ENCODE measurements around the gene DUOX2.
"Not testable (repeated sequence)": the region's sequence is repeated elsewhere in the genome, so short reads cannot be mapped to it uniquely, and the experiment has no call there.

The DUOX2 gene

DNA sequence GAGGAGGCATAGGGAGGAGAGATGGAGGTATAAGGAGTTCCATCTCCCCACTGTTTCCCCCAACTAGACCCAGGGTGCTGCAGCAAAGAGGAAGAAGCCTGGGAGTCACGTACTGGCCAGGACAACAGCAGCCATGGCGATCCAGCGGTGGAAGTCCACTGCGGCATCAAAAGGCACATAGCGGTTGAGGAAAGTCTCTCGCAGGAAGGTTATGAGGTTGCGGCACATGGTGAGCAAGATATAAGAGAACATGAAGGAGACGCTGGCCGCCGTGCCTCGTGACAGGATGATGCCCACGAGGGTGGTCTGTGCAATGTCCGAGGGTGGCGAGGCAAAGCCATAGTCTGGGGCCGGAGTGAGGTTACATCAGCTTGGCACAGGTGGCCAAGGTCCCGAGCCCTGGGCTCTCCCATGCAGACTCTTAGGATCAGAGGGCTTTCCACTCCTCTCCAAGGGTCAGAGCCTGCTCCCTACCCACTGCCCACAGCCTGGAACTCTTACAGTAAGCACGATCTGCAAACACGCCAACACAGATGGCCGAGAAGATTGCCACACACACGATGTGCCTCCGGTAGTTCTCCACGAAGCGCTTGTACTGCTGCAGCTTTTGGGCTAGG is 14.3 kb downstream of the DUOX2 start:
- no peak for DNase-seq

DNA sequence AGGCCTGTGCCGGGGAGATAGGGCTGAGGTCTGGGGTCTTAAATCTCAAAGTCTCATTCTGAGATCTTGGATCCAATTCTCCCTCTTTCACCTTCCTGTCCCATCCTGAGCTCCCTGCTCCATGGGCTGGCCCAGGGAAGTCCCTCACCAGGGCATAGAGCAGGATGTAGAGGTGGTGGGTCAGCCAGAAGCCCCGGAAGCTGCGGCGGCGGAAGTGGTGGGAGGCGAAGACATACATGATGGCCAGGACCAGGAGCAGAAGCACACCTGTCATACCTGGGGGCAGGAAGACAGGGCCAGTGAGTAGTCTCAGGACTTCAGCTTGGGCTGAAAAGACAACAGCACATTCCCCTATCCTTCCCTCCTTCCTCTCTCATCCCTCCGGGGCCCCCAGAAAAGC is 16.5 kb downstream of the DUOX2 start:
- DNase-seq: no peak

DNA sequence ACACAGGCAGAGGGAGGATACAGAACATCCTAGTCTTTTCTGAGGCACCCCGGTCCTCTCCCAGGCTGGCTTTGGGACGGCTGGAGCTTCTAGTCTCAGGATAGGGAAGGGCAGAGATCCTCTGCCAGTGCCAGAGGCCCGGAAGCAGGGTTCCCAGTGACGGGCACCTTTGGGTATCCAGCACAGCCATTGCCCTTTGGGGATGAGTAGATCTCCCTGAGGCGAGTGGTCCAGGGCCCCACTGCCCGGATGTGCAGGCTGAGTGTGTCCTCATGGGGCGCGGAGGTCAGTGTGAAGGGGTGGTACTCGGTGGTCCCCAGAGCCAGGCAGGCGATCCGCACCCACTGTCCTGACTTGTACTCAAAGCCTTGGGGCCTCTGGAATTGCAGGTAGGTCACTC is 18.3 kb downstream of the DUOX2 start:
- DNase-seq: no peak

DNA sequence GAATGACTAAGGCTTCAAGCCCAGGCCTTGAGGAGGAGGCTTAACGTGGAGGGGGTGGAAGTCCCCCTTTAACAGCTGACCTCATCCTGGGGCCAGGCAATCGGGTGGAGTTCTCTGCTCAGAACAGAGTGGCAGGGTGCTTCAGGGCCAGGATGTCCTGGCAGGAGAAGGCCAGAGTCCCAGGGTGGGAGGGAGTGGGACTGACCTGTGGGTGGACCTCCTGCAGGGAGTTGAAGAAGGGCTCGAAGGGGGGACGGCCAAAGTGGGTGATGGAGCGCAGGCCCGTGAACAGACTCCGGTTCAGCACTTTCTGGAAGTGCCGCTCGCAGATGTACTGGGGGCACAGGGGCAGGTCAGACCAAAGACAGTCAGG is 19.6 kb downstream of the DUOX2 start:
- no peak for DNase-seq

DNA sequence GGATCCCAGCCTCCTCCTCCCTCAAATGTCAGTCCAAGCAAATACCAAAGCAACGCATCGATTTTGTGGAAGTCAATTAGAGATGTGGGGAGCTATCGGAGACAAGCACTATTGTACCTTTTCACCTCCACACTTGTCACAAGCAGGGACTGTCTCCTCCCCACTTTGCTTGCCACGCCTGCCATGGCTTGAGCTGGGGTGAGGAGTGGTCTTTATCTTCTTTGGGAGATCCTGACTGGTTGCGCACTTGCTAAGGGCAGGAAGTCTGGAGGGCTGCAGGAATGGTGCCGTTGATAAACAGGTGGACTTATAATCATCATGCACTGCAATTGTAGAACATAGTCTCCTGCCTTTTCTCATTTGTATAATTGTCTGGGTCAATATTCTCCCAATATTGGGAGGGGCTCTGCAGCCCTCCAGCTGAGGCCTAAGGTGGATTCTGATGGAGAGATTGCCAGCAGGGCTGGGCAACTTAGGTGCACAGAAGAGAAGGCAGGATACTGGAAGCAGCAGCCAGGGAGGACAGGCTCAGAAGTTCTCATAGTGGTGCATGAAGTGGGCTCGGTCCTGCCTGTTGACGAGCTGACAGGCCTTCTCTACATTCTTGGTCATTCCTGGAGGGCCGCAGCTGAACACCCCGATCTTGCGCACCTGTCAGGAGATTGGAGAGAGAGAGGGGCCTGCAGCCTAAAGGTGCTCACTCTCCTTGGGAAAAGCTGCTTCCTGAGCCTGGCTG is 20.2 kb downstream of the DUOX2 start:
- no peak for DNase-seq

DNA sequence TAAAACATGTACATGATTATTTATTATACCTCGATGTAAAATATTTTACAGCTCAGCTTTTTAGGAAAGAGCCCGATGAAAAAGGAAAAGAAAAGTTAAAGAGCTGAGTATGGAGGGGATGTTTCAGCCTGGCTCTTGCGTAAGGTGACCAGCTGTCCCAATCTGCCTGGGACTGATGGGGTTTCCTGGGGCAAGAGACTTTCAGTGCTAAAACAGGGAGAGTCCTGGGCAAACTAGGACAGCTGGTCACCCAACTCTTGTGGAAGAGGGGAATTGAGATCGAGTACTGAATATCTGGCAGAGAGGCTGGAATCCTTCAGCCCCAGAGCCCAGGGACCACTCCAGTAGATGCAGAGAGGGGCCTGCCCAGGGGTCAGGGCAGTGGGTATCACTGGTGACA is 21.0 kb downstream of the DUOX2 start:
- DNase-seq: no peak

DNA sequence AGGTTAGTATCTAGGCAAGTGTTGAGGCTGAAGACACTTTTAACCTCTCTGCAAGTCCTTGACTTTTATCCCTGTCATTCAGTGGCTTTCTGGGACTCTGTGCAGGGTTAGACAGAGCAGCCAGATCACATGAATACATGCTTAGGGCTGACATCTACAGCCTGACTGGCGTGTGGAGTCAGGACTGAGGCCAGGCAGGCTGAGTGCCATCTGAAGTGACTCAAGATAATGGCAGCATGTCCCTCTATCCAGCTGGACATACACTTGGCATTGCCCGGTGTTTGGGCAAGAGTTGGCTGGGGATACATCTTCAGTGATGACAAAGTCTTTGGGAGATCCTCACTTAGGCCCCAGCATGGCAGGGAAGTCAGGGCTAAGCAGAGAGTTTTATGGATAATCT is 22.4 kb downstream of the DUOX2 start:
- no peak for DNase-seq

DNA sequence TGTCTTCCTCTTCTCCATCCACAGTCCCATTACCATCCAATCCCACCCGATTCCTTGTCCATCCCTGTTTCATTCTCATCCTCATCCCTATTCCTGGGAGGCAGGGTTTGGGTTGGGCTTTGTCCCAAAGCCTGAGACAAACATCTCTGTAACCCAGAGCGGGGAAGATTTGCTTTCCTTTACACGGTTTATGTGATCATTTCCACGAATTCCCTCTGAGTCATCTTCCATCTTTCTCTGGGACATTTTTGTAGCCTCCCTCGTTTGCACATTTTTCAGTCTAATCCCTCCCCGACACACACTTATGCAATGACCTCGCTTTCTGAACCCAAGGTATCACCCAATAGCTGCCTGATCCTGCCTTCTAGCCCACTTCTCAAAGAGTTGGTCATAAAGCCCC is 22.8 kb downstream of the DUOX2 start:
- DNase-seq: no peak

DNA sequence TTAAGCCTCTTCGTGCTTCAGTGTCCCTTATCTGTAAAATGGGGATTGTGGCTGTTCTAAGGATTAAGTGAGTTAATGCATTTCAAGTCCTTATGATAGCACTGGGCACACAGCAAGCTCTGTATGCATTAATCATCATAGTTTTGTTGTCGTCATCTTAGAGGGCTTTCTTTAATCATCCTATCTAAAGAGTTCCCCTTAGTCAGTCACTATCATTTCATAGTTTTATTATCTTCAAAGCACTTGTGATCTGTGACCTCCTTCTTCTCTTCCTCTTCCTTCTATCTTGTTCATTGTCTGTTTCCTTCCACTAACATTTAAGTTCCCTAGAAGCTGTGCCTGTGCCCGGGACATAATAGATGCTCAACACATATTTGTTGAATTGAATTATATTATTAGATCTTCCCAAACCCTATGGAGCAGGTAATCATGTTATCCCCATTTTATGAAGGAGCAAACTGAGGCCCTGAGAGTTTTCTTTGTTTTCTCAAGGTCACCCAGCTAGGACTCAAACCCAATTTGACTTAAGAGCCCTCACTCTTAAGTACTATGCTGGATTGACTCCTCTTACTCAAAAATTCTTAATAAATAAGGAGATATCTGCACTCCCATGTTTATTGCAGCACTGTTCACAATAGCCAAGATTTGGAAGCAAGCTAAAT is 24.1 kb downstream of the DUOX2 start:
- no peak for DNase-seq

DNA sequence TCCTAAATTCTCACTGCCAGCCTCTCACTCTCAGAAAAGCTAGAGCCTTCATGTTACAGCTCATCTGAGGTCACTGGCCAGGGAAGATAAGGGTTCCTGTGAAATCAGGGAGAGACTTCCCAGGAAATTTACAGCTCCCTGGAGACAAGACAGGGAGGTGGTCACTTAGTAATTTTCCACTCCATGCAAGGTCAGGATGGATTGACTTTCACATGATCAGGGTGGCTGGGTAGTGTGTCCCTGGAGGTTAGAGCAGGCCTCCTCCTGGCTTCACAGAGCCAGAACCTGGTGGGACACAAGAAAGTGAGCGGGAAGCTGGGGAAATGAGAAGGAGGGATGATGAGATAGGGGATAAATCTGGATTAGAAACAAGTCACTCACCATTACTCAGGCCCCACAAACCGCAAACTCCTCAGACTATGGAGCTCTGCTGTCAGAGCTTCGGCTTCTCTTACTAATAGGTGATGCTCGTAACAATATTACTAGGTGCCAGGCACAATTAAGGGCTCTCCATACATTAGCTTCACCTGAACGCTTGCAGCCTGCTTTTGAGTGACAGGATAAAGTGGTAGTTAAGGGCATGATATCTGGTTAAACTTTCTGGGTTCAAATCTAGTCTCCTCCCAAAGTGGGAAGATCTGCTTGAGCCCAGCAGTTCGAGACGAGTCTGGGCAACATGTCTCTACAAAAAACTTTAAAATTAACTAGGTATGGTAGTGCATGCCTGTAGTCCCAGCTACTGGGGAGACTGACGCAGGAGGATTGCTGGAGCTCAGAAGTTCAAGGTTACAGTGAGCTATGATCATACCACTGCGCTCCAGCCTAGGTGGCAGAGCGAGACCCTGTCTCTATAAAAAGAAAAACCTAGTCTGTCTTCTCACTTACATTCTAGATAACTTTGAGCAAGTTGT is 24.9 kb downstream of the DUOX2 start:
- DNase-seq: no peak

DNA sequence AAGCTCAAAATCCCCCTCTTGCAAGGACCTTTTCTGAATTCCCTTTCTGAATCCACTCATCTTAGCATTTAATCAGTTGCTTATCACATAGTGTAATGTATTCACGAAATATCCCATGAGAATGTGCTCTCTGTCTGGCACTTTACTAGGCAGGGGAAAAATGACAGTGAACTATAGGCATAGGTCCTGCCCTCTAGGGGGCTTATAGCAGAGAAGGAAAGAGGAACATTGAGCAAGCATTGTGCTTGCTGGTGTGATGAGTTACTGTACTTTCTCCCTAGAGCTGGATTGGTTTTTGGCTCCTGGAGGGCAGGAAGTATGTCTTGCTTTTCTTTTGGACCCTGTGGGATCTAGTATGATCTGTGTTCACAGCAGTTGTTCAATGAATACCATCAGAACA is 26.5 kb downstream of the DUOX2 start:
- DNase-seq: no peak

DNA sequence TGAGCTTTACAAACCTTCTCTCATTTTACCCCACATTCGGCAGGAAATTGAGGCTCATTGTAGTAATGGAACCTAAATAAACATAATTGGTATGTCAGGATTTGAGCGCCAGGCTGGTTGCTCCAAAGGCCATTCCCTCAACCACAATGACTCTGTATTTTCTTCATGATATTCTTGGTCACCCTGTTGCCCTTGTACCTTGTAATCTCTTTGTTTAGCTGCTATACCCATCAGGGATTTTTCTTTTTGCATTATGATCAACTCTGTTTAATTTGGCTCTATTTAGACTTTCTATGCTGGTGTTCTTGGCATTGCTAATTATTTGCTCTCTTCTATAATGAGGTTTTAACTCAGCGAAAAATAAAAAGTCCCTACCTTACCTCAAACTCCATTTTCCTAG is 29.8 kb downstream of the DUOX2 start:
- no peak for DNase-seq

DNA sequence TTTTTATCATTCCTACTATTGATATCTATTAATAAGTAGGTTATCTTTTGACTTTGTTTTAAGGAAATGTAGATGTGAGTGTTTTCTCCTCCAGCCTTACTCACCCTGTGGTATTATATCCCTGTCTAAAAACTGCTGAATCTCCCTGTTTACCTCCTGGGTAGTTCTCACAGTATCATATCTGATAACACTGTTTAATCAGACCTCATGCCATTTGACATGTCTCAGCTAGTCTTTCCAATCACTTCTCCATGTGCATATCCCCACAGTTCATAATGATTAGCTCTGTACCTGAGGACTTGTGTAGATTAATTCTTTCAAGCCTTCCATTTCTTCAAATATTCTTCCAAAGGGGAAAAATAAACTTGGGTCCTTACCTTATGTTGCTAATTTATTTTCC is 30.7 kb downstream of the DUOX2 start:
- no peak for DNase-seq

DNA sequence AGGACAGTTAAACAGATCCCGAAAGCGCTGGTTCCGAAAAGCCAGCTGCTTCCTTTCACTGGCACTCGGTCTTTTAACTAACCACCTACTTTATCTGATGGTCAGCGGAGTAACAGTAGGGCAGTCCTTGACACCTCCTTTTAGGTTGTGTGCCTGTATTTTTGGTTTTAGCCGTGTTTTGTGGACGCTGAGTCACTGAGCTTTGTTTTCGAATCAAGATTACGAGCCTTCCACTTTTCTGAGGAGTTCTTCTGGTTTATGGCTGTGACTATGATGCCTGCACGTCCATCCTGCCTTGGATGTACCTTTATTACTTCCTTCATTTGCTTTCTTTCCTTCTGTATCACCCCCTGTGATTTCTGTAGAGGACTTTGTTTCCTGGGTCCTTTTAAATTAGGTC is 31.6 kb downstream of the DUOX2 start:
- DNase-seq: not testable (repeated sequence)

DNA sequence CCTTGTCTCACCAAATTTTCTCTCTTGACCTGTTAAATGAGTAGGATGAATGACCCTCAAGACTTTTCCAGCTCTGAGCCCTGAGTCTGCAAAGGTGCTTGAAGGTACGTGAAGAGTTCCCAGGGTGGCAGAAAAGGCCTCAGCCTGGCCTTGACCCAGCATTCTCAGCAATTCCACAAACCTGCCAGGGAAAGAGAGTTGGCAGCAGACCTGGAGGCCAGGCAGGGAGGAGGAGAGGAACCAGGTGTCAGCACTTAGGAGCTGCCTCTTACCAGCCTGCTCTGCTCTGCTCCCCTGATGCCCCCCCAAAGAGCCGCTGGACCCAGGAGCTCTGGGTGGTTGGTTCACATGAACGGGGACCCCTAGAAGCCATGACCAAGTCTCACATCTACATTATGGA is 33.4 kb downstream of the DUOX2 start:
- not testable (repeated sequence) for DNase-seq

DNA sequence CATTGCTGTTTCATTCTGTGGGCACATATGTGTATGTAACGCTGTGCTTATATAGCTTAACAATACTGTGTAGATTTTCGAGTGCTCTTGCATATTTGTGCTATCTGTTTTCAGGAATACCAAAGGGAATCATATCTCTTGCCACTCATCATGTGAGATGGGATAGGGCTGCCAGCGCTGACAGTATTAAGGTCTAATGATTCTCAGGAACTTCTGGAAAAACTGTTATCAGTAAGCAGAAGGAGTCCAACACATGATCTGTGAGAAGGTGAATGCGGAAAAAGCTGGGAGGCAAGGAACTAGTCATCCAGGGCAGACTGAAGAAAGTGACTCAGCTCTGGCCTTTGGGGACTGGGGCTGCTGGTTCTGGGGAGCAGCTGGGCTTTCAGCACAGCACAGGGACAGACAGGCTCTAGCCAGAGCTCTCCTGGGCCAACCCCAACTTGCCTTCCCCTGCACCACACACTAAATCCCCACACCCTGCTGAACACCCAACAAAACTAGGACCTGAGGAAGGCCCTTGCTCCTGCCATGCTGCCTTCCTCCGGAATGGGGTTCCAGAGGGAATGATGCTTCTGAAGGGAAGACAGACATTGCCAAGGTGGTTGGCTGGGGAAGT is 34.2 kb downstream of the DUOX2 start:
- not testable (repeated sequence) for DNase-seq

DNA sequence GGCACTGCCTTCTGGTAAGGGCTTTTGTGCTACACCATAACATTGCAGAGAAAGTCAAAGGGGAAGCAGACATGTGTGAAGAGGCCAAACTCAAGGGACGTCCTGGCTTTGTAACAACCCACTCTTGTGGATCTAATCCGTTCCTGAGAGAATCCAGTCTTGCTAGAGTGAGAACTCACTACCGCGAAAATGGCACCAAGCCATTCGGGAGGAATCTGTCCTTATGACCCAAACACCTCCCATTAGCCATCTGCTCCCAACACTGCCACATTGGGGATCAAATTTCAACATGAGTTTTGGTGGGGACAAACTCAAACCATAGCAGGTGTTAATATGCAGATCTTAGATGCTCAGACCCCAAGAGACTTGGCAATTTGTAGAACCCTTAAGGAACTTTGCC is 34.8 kb downstream of the DUOX2 start:
- DNase-seq: not testable (repeated sequence)

DNA sequence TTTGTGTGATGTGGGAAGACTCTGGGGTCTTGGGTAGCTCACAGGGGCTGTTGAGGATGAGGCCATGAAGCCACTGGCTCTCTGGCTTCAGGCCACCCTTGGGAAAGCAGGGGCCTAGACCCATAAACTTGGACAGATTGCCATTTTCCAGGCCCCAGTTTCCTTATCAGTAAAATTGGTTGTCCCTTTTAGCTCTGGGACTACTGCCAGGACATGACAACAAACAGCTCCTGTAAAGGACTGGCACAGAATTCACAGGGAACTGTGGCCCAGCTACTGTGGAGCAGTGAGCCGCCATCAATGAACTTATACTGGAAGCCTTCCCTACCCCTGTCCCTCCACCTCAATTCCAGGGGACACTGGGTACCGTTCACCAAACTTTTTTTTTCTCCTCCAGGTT is 36.6 kb downstream of the DUOX2 start:
- DNase-seq: not testable (repeated sequence)

DNA sequence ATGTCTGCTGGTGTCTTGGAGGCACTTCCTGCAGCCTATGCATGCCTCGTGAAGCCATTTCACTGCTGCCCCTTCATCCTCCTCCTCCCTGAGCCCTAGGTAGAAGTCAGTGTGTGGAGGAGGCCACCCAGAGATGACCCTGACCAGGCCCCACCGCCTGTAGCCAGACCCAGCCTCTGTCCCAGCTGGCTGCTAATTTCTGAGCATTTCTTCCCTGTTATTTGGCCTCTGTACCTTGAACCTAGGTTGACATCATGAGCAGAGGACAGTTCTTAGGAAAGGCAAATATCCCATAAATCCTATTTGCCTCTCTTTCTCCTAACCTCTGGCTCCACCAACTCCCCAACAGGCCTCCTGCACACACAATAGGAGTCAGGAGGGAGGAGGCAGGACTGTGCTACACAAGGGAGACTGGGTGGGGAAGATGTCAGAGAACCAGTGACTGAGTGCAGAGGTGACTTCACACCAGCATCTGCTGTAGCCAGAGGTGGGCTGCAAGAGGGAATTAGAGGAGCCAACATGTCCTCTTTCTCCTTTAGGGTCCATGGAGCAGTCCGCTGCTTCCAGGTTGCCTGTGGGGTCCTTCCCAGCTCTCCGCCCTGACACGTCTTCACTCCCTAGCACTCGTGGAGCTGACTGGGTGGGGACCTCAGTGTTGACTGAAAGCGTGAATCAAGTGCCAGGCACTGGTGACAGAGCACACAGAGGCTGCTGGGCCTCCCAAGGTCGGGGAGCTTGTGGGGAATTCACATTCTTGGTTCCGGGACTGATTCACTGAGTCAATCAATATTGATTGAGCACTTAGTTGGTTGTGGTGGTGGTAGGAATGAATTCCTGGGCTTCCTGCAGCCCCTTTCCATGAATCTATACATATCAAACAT is 38.3 kb downstream of the DUOX2 start:
- DNase-seq: not testable (repeated sequence)

DNA sequence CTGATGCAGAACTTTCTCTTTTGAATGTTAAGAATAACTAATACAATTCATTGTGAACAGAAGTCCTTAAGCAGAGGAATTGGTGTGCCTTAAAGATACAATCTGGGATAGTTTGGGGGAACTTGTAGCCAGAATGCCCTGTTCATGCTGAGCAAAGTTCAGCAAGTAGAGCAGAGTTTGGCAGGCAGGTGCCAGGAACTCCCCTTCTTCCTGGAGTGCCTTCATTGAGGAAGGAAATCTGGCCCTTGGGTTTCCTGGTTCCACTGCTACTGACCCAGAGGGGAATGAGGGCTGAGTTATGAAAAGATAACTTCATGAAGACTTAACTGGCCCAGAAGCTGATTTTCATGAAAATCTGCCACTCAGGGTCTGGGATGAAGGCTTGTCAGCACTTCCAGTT is 40.4 kb downstream of the DUOX2 start:
- DNase-seq: not testable (repeated sequence)

DNA sequence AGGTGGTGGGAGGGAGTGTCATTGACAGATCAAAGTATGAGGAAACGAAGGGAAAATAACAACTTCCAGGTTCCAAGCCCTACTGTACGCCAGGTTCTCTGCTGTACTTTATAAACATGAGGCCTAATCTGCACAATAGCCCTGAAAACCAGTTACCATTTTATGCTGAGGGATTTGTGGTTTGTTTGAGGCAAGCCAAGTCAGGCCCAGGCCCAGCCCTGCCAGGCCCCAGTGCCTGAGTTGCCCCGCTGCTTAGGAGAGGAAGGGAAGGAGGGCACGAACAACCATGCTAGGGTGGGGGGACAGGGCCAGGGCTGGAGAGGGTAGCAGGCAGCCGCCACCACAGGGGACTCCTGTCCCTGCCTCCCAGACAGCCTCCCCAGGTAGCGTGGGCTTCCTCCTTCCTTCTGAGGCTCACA is 44.0 kb downstream of the DUOX2 start:
- DNase-seq: not testable (repeated sequence)

DNA sequence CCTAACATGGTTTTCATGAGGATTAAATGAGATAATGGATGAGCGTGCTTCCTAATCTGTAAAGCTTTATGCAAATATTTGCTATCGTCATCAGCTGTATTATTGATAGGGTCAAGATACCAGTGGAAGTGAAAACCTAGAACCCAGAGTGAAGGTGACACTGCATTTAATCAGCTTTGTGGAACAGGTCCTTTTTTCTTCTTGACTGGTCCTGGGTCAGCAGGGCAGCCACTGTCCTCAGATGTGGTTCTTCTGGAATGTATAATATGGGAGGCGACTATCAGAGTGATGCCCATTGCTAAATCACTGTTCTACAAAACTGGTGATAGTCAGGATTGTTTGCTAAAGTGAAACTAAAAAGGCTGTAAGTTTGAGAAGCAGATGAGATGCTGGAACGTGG is 49.6 kb downstream of the DUOX2 start:
- no peak for DNase-seq
